Gastrocnemius medialis (tissue), 4 donors: ENCODE results near the gene FARSB.

Experiments
- POLR2A ChIP-seq, 2 donors: fragments of 450-650 bp; IDR thresholded peaks; one replicate each; pipeline ENCODE4 v1.6.1; 2017; ENCODE audit warnings: antibody characterized with exemption in 2 of 2, mild to moderate bottlenecking in 2 of 2, moderate library complexity in 2 of 2
- TF ChIP-seq, protein P1 (sequence below), 5 experiments: fragments of 450-650 bp in 3 of 5; fragments of 200-600 bp in 2 of 5; sonication (generic) in 2 of 5; IDR thresholded peaks in 4 of 5; conservative IDR thresholded peaks in 1 of 5; 1 replicate in 4 of 5; 2 replicates in 1 of 5; pipeline ENCODE4 v1.5.1; 2016 to 2019; ENCODE audit warnings: antibody characterized with exemption in 5 of 5, mild to moderate bottlenecking in 3 of 5, moderate library complexity in 3 of 5

- no peak for TF ChIP-seq POLR2A (IDR thresholded peaks at IDR 0.05)
- TF ChIP-seq, protein P1, sequence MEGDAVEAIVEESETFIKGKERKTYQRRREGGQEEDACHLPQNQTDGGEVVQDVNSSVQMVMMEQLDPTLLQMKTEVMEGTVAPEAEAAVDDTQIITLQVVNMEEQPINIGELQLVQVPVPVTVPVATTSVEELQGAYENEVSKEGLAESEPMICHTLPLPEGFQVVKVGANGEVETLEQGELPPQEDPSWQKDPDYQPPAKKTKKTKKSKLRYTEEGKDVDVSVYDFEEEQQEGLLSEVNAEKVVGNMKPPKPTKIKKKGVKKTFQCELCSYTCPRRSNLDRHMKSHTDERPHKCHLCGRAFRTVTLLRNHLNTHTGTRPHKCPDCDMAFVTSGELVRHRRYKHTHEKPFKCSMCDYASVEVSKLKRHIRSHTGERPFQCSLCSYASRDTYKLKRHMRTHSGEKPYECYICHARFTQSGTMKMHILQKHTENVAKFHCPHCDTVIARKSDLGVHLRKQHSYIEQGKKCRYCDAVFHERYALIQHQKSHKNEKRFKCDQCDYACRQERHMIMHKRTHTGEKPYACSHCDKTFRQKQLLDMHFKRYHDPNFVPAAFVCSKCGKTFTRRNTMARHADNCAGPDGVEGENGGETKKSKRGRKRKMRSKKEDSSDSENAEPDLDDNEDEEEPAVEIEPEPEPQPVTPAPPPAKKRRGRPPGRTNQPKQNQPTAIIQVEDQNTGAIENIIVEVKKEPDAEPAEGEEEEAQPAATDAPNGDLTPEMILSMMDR (IDR thresholded peaks at IDR 0.05 in 4 of 5, conservative IDR thresholded peaks at IDR 0.05 in 1 of 5) = no peak
These were observed 130.1 kb downstream of the FARSB start for GRCh38 chr2:222525811-222526210.
